GM23338 (cell line): Measurements from ENCODE around the gene SLC25A39. TPM values are rescaled to one million over a fixed set of nuclear protein-coding genes. Genes with fewer than 3 reads are reported as not detected.

Experiments
- ATAC-seq: fragments of 200-7000 bp; cut with Tn5 transposase; 3 replicates; pipeline ENCODE4 v1.9.1; 2020
- DNase-seq: peaks from one replicate; pipeline ENCODE4 v3.0.0-alpha.2; 2015; ENCODE audit warnings: low spot score
- H2AFZ ChIP-seq: fragments of 200-600 bp; sonication (generic); 2 replicates; pipeline ENCODE4 v1.8.0; 2016; ENCODE audit warnings: antibody characterized with exemption, mild to moderate bottlenecking, moderate library complexity
- H3F3A ChIP-seq: fragments of 200-600 bp; sonication (generic); replicated peaks from 2 replicates; pipeline ENCODE4 v1.8.0; 2017; ENCODE audit warnings: antibody characterized with exemption, mixed run types, low read depth
- H3K27ac ChIP-seq: fragments of 200-600 bp; sonication (generic); 2 replicates; pipeline ENCODE4 v1.6.1; 2016; ENCODE audit warnings: low read depth
- H3K27me3 ChIP-seq: fragments of 200-600 bp; sonication (generic); 2 replicates; pipeline ENCODE4 v1.8.0; 2016; ENCODE audit warnings: mild to moderate bottlenecking, mixed run types, moderate library complexity; ENCODE audit not compliant: insufficient read depth
- H3K36me3 ChIP-seq: fragments of 200-600 bp; sonication (generic); 2 replicates; pipeline ENCODE4 v1.8.0; 2016; ENCODE audit warnings: mild to moderate bottlenecking; ENCODE audit not compliant: insufficient read depth
- H3K4me1 ChIP-seq: fragments of 200-600 bp; sonication (generic); 2 replicates; pipeline ENCODE4 v1.8.0; 2016; ENCODE audit warnings: mild to moderate bottlenecking, moderate library complexity; ENCODE audit not compliant: insufficient read depth
- H3K4me2 ChIP-seq: fragments of 200-600 bp; sonication (generic); 2 replicates; pipeline ENCODE4 v1.7.1; 2017; ENCODE audit warnings: mixed run types
- H3K4me3 ChIP-seq: fragments of 200-600 bp; sonication (generic); 2 replicates; pipeline ENCODE4 v1.6.1; 2016; ENCODE audit warnings: mixed run types
- H3K79me2 ChIP-seq: fragments of 200-600 bp; sonication (generic); replicated peaks from 2 replicates; pipeline ENCODE4 v1.8.0; 2017; ENCODE audit warnings: mild to moderate bottlenecking; ENCODE audit not compliant: insufficient read depth
- H3K9me2 ChIP-seq: fragments of 200-600 bp; sonication (generic); 2 replicates; pipeline ENCODE4 v1.8.0; 2017; ENCODE audit not compliant: insufficient read depth
- H4K20me1 ChIP-seq: fragments of 200-600 bp; sonication (generic); replicated peaks from 2 replicates; pipeline ENCODE4 v1.8.0; 2017; ENCODE audit warnings: mild to moderate bottlenecking; ENCODE audit not compliant: insufficient read depth
- H3K27ac Mint-ChIP-seq: 2 replicates; pipeline ENCODE4 v1.8.0; 2020; ENCODE audit warnings: inconsistent platforms, mild to moderate bottlenecking, moderate library complexity, mixed read lengths
- H3K27me3 Mint-ChIP-seq: 3 replicates; pipeline ENCODE4 v1.8.0; 2022; ENCODE audit warnings: low read depth, mild to moderate bottlenecking, moderate library complexity, mixed read lengths, inconsistent platforms; ENCODE audit not compliant: insufficient read depth, poor library complexity
- H3K36me3 Mint-ChIP-seq: 3 replicates; pipeline ENCODE4 v1.8.0; 2021; ENCODE audit warnings: low read depth, mild to moderate bottlenecking, inconsistent platforms, moderate library complexity, mixed read lengths
- H3K4me1 Mint-ChIP-seq: 3 replicates; pipeline ENCODE4 v1.8.0; 2020; ENCODE audit warnings: mild to moderate bottlenecking, inconsistent platforms, mixed read lengths
- H3K4me3 Mint-ChIP-seq: 3 replicates; pipeline ENCODE4 v1.8.0; 2021; ENCODE audit warnings: moderate library complexity, mild to moderate bottlenecking, inconsistent platforms, mixed read lengths
- H3K9me3 Mint-ChIP-seq: 3 replicates; pipeline ENCODE4 v1.8.0; 2020; ENCODE audit warnings: moderate library complexity, mild to moderate bottlenecking, inconsistent platforms, mixed read lengths
- ETS1 ChIP-seq: IDR thresholded peaks from 2 replicates; pipeline ENCODE4 v1.6.1; 2016; ENCODE audit warnings: antibody characterized with exemption
- EZH2 ChIP-seq: fragments of 200-600 bp; sonication (generic); IDR thresholded peaks from one replicate; pipeline ENCODE4 v1.8.0; 2017; ENCODE audit warnings: antibody characterized with exemption, mild to moderate bottlenecking, low read depth; ENCODE audit not compliant: unreplicated experiment
- NANOG ChIP-seq: IDR thresholded peaks from 2 replicates; pipeline ENCODE4 v1.6.1; 2016; ENCODE audit warnings: antibody characterized with exemption, borderline replicate concordance
- POLR2AphosphoS5 ChIP-seq: IDR thresholded peaks from 2 replicates; pipeline ENCODE4 v1.6.1; 2016; ENCODE audit warnings: antibody characterized with exemption, low read depth
- REST ChIP-seq: IDR thresholded peaks from one replicate; pipeline ENCODE4 v1.6.1; 2018; ENCODE audit warnings: antibody characterized with exemption; ENCODE audit not compliant: unreplicated experiment
- ZNF114 ChIP-seq: fragments of 250-450 bp; sonication (Bioruptor Pico); IDR thresholded peaks from 2 replicates; pipeline ENCODE4 v1.5.0; 2020; ENCODE audit warnings: mild to moderate bottlenecking, moderate library complexity
- ZNF462 ChIP-seq: fragments of 250-450 bp; sonication (Bioruptor Pico); IDR thresholded peaks from 2 replicates; pipeline ENCODE4 v1.5.0; 2020; ENCODE audit warnings: mild to moderate bottlenecking, moderate library complexity
- polyA plus RNA-seq: library from polyadenylated mRNA; unstranded; fragments of >200 nt; fragmentation: Nextera tagmentation; extraction: Ambion mirVana; gene quantifications from 2 replicates; pipeline ENCODE4 v1.2.1, GENCODE V29; 2016
- total RNA-seq: library from RNA; depleted of rRNA; stranded (reverse); fragments of >200 nt; shearing (Covaris generic); gene quantifications from 2 replicates; pipeline ENCODE4 v1.2.3, GENCODE V29; 2014
- TF ChIP-seq, protein P1 (sequence below), 2 experiments: fragments of 200-600 bp in 1 of 2; sonication (generic) in 1 of 2; conservative IDR thresholded peaks; 2 replicates each; pipeline versions ENCODE4 v1.5.1 to v1.6.1; 2016 to 2017; ENCODE audit warnings: antibody characterized with exemption in 2 of 2, low read depth in 2 of 2, mild to moderate bottlenecking in 2 of 2, moderate library complexity in 1 of 2

Gene SLC25A39
- total and polyA plus RNA-seq, 2 experiments from 2014 or later: 184 to 202 TPM

GRCh38 chr17:44314031-44314430 lies 10.6 kb downstream of the SLC25A39 start:
- Histone ChIP-seq H3K4me1 (peaks cover 13% of the 10 kb centered on the region; the same call in 1 of the 2 replicates), H3K27ac (no peak overlapping the region), H3K4me2 (peak overlapping the region; percentile 26; the same call in 1 of the 2 replicates), H3K4me3 (no peak overlapping the region; the same call in 1 of the 2 replicates), H3K36me3 (no peaks in the 10 kb centered on the region), H3K27me3 (peaks cover 32% of the 10 kb centered on the region), H3F3A (0 out of 2 replicates have a peak, but pooled peaks cover 4% of the 10 kb centered on the region), H2AFZ (no peak overlapping the region), H3K79me2 (no peaks in the 10 kb centered on the region), H4K20me1 (0 out of 2 replicates have a peak, but pooled peaks cover 3% of the 10 kb centered on the region), H3K9me2 (no peaks in the 10 kb centered on the region)
- peak overlapping the region; percentile 62 for H3K4me3 Mint-ChIP-seq
- DNase-seq (no peak), ATAC-seq (no peak)
- no peak overlapping the region for H3K27ac Mint-ChIP-seq
- peaks cover 47% of the 10 kb centered on the region for H3K27me3 Mint-ChIP-seq
- no peaks in the 10 kb centered on the region for H3K9me3 Mint-ChIP-seq
- H3K36me3 Mint-ChIP-seq: peaks cover 1% of the 10 kb centered on the region; the same call in 2 of the 3 replicates
- TF ChIP-seq, protein P1, sequence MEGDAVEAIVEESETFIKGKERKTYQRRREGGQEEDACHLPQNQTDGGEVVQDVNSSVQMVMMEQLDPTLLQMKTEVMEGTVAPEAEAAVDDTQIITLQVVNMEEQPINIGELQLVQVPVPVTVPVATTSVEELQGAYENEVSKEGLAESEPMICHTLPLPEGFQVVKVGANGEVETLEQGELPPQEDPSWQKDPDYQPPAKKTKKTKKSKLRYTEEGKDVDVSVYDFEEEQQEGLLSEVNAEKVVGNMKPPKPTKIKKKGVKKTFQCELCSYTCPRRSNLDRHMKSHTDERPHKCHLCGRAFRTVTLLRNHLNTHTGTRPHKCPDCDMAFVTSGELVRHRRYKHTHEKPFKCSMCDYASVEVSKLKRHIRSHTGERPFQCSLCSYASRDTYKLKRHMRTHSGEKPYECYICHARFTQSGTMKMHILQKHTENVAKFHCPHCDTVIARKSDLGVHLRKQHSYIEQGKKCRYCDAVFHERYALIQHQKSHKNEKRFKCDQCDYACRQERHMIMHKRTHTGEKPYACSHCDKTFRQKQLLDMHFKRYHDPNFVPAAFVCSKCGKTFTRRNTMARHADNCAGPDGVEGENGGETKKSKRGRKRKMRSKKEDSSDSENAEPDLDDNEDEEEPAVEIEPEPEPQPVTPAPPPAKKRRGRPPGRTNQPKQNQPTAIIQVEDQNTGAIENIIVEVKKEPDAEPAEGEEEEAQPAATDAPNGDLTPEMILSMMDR (conservative IDR thresholded peaks at IDR 0.05; ENCODE audit: low read depth in 2 of 2): no peak
- TF ChIP-seq POLR2AphosphoS5 (no peak), REST (no peak), ETS1 (no peak), NANOG (no peak), EZH2 (no peak), ZNF114 (CRISPR knock-in tag) (no peak)
- peaks cover 52% of the 10 kb centered on the region for H3K4me1 Mint-ChIP-seq

- Mint-ChIP-seq H3K4me3 (peak overlapping the region; percentile 4; the same call in 1 of the 3 replicates), H3K9me3 (no peaks in the 10 kb centered on the region), H3K27ac (no peak overlapping the region), H3K27me3 (peaks cover 44% of the 10 kb centered on the region), H3K4me1 (peaks cover 49% of the 10 kb centered on the region), H3K36me3 (no peaks in the 10 kb centered on the region; the same call in 2 of the 3 replicates)
- Histone ChIP-seq H3K9me2 (no peaks in the 10 kb centered on the region), H3K27me3 (peaks cover 32% of the 10 kb centered on the region), H2AFZ (no peak overlapping the region), H3F3A (peaks cover 7% of the 10 kb centered on the region; the same call in 1 of the 2 replicates), H3K4me1 (peaks cover 13% of the 10 kb centered on the region; the same call in 1 of the 2 replicates), H3K36me3 (no peaks in the 10 kb centered on the region), H4K20me1 (0 out of 2 replicates have a peak, but pooled peaks cover 3% of the 10 kb centered on the region), H3K4me2 (no peak overlapping the region), H3K79me2 (no peaks in the 10 kb centered on the region), H3K27ac (no peak overlapping the region), H3K4me3 (no peak overlapping the region)
- DNase-seq: no peak
- ATAC-seq: no peak
- TF ChIP-seq ZNF462: no peak
Observed at GRCh38 chr17:44312396-44313104, 12.1 kb downstream of the SLC25A39 start.
